AG09319 (cell line): Measurements from ENCODE around the gene CATSPERE.

Experiments used
- DNase-seq: peaks from one replicate; pipeline ENCODE4 v3.0.0-alpha.2; 2010; ENCODE audit warnings: low read depth; ENCODE audit errors: extremely low read depth
- TF ChIP-seq, protein P1 (sequence below): IDR thresholded peaks from 2 replicates; pipeline ENCODE4 v1.5.1; 2011; ENCODE audit warnings: low read depth, mild to moderate bottlenecking, inconsistent platforms, low read length, moderate library complexity

Gene CATSPERE

DNA sequence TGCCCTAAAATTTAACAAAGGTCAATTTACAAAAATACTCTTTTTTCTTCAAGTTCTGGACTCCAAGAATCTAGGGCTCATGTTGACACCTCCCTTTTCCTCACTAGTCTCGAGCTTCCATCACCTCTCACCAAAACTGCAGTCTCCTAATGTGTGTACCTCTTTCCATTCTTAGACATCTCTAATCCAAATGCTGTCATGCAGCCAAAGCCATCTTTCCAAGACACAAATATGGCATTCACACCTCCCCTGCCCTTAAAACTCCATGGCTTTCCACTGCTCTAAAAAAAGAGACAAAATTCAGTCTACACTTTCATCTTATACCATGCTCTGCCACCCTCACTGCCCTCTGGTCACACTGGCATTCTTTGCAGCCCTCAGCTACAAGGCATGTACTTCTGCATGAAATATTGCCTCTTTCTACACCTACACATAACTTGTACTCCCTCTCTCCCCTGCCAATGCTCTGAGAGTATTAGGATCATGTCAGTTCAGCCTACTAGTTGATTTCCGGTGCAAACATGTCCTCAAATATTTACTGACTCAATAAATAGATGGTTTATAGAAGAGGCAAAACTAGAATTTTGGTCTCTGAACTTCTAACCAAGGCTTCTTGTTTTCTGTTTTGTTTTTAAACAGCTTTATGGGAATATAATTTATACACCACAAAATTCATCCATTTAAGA lies 36.3 kb upstream of the CATSPERE start:
- TF ChIP-seq, protein P1, sequence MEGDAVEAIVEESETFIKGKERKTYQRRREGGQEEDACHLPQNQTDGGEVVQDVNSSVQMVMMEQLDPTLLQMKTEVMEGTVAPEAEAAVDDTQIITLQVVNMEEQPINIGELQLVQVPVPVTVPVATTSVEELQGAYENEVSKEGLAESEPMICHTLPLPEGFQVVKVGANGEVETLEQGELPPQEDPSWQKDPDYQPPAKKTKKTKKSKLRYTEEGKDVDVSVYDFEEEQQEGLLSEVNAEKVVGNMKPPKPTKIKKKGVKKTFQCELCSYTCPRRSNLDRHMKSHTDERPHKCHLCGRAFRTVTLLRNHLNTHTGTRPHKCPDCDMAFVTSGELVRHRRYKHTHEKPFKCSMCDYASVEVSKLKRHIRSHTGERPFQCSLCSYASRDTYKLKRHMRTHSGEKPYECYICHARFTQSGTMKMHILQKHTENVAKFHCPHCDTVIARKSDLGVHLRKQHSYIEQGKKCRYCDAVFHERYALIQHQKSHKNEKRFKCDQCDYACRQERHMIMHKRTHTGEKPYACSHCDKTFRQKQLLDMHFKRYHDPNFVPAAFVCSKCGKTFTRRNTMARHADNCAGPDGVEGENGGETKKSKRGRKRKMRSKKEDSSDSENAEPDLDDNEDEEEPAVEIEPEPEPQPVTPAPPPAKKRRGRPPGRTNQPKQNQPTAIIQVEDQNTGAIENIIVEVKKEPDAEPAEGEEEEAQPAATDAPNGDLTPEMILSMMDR = no peak
- no peak for DNase-seq

DNA sequence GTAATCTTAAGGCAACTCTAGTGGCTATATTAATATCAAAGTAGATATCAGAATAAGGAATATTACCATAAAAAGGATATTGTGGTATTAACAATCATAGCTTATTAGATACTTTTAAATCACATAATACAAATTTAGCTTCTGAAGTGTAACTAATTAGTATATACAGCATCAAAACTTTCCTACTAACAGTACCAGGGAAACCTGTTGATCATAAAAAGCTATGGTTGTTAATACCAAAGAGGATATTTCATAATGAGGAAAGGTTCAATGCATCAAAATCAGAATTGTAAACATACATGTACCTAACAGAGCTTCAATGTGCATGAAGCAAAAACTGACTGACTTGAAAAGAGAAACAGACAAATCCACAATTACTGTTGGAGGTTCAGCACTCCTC lies 33.4 kb upstream of the CATSPERE start:
- TF ChIP-seq, protein P1 = no peak
- no peak for DNase-seq

DNA sequence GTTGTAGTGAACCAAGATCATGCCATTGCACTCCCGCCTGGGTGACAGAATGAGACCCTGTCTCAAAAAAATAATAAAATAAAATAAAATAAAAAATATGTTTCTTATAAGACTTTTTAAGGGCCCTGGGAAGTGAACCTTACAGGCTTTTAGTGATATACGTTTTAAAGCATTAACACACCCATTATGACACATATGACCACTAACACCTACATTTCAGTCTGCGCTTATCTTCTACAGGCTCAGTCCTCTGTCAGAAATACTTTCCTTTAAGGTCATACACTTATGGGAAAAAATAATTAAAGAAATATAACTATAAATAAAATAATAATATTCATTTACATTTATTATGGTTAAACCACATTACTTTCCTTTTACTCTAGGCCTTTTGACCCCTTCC lies 31.3 kb upstream of the CATSPERE start:
- no peak for DNase-seq
- TF ChIP-seq, protein P1 = no peak

DNA sequence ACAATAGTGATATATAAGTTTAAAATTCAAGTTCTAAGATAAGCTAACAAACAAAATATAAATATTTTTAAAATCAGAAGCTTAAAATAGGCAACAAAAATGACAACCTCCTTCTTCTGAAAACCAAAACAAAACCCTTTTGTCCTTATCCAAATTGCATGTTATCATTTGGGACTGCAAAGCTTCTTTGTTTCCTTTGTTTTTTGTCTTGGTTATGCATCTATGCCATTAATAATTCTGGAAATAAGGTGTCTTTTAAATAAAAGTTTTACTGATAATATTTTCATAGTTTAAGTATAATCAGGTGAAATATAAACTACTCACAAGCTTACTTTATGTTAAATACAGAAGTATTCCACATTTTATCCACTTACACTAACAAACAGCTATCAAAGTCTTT lies 29.9 kb upstream of the CATSPERE start:
- no peak for DNase-seq

DNA sequence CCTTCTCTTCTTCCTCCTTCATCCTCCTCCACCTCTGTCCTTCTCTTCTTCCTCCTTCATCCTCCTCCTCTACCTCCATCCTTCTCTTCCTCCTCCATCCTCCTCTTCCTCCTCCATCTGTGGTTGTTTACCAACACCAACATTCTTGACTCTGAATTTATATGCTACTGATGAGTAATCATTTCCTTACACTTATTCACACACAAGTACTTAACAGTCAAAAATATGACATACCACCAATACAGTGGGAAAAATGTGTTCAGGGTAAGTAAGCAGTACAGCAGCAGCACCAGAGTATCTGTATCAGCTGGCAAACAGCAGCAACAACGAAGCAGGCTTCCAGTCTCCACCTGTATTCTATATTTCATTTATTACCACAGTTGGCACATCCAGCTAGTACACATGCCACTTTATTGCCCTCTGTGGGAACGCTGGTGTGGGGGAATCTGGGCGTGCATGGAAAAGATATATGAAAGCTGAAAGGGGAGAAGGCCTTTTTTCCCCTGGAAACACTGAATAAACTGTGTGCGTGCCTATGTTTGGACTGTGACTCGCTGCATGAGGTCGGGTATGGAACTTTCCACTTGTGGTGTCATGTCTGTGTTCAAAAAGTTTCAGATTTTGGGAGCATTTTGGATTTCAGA lies 25.4 kb upstream of the CATSPERE start:
- TF ChIP-seq, protein P1 = no peak
- DNase-seq = no peak

More for the DNA sequence above, 29.9 kb upstream of the CATSPERE start:
- TF ChIP-seq, protein P1 = no peak

DNA sequence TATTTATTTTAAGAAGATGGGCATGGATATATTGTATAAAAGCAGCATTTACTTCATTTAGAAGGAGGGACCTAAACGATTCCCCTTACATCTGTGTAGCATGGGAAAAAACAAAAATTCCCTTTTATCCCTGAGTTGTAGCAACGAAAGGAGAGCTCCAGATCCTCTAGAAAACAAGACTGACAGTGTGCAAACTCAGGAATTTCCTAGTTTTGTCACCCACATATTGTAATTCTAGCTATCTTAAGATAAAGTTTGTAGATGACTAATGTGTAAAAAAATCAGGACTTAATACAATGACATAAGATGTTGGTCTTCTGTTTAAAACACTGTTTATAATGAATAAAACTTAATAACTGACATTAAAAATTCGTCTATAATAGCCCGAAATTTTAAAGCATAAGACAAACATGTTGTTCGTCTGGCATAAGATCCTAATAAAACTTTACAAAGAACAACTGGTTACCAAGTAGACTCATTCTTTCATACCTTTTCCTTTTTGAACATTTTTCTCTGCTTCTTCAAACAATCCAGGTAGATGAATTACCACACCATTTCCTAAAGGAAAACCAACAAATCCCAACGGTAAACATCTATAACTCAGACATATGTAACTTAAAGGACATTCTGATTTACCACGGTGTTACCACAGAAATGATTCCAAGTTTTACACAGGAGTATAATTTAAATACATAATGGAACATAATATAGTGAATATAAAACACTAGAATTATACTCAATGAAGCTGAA lies 24.6 kb upstream of the CATSPERE start:
- no peak for DNase-seq
- TF ChIP-seq, protein P1 = no peak

DNA sequence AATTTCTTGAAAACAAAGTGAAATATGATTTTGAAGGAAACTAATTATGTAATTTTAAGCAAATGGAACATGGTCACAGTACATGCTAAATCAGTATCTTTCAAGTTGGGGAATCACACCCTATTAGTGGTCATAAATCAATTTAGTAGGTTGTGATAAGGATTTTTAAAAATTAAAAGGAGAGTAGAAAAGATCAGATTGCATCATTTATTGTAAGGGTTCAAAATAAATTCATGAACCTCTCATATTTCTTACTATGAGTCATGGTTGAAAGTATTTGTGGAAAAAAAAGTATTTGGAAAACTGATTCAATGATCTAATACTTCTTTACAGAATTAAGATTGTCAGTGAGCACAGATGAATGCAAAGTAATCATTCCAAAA lies 24.0 kb upstream of the CATSPERE start:
- TF ChIP-seq, protein P1 = no peak
- DNase-seq = no peak
